Prostate gland (tissue), 2 donors: Measurements from ENCODE around the gene PRKAR1B. TPM values are rescaled to one million over a fixed set of nuclear protein-coding genes. Genes with fewer than 3 reads are reported as not detected.

Experiments used
- DNase-seq: peaks from one replicate; pipeline ENCODE4 v3.0.0-alpha.2; 2019; ENCODE audit warnings: low spot score
- H3K27ac ChIP-seq, 2 donors: fragments of 200-600 bp; sonication (generic); 2 replicates each; pipeline ENCODE4 v1.5.1; 2017 to 2019
- H3K27me3 ChIP-seq: fragments of 200-600 bp; sonication (generic); replicated peaks from 2 replicates; pipeline ENCODE4 v1.5.1; 2019; ENCODE audit not compliant: insufficient read depth
- H3K36me3 ChIP-seq, 2 donors: fragments of 200-600 bp; sonication (generic); 1 replicate in 1 of 2; 2 replicates in 1 of 2; pipeline versions ENCODE4 v1.5.1 to v1.8.1; 2017 to 2019
- H3K4me1 ChIP-seq: fragments of 200-600 bp; sonication (generic); replicated peaks from 2 replicates; pipeline ENCODE4 v1.5.1; 2019
- H3K4me3 ChIP-seq, 2 donors: fragments of 200-600 bp; sonication (generic); 2 replicates each; pipeline ENCODE4 v1.5.1; 2017 to 2019
- H3K9me3 ChIP-seq: fragments of 200-600 bp; sonication (generic); 2 replicates; pipeline ENCODE4 v1.5.1; 2017
- CTCF ChIP-seq, 4 experiments: fragments of 200-600 bp in 2 of 4; fragments of 450-650 bp in 2 of 4; sonication (generic) in 2 of 4; IDR thresholded peaks; 1 replicate in 3 of 4; 2 replicates in 1 of 4; pipeline ENCODE4 v1.5.1; 2016 to 2019; ENCODE audit warnings: antibody characterized with exemption in 4 of 4, mild to moderate bottlenecking in 2 of 4, moderate library complexity in 2 of 4
- POLR2A ChIP-seq: fragments of 450-650 bp; IDR thresholded peaks from one replicate; pipeline ENCODE4 v1.6.1; 2016; ENCODE audit warnings: antibody characterized with exemption, mild to moderate bottlenecking
- POLR2AphosphoS5 ChIP-seq: sonication (generic); formaldehyde crosslinking; IDR thresholded peaks from one replicate; pipeline ENCODE4 v1.6.1; 2017; ENCODE audit warnings: antibody characterized with exemption
- WGBS: methylation state at CpG from one replicate; pipeline ENCODE4 v1.1.5; 2018; 5-methylcytosine and 5-hydroxymethylcytosine counted together
- intact Hi-C: fragments of 100-400 bp; cut with DNase I; formaldehyde crosslinking; loops from one replicate; pipeline ENCODE4 v1.14.2; 2022
- total RNA-seq, 2 donors: library from RNA; depleted of rRNA; stranded (reverse); fragments of >200 nt; gene quantifications; one replicate each; pipeline ENCODE4 v1.1.0, GENCODE V29; 2016

Gene PRKAR1B
- total RNA-seq, 2 donors from 2014 or later, result 20.2 to 44.8 TPM

GRCh38 chr7:650339-651031 is 76.6 kb downstream of the PRKAR1B start:
- intact Hi-C loops, result no loop called here
- TF ChIP-seq POLR2A (no peak), POLR2AphosphoS5 (no peak), CTCF (IDR thresholded peaks at IDR 0.05) (no peak)
- Histone ChIP-seq H3K27ac (no peak overlapping the region), H3K36me3 (no peaks in the 10 kb centered on the region), H3K27me3 (no peaks in the 10 kb centered on the region), H3K4me3 (no peak overlapping the region), H3K9me3 (no peaks in the 10 kb centered on the region), H3K4me1 (no peaks in the 10 kb centered on the region)
- no peak for DNase-seq
- 87% methylated on average over 22 of the region's 22 CpGs for WGBS

- WGBS, result 94% methylated on average over 11 of the region's 11 CpGs
- Histone ChIP-seq H3K4me1 (no peaks in the 10 kb centered on the region), H3K27ac (no peak overlapping the region), H3K4me3 (no peak overlapping the region), H3K9me3 (no peaks in the 10 kb centered on the region), H3K36me3 (no peaks in the 10 kb centered on the region), H3K27me3 (no peaks in the 10 kb centered on the region)
- intact Hi-C loops, result no loop called here
- no peak for DNase-seq
- TF ChIP-seq POLR2AphosphoS5 (no peak), CTCF (IDR thresholded peaks at IDR 0.05) (no peak), POLR2A (no peak)
Measured at GRCh38 chr7:646951-647350, 80.1 kb downstream of the PRKAR1B start.

GRCh38 chr7:646487-646886 is 80.6 kb downstream of the PRKAR1B start:
- 68% methylated on average over 11 of the region's 11 CpGs for WGBS
- DNase-seq, result no peak
- intact Hi-C loops, result no loop called here
- Histone ChIP-seq H3K4me3 (no peak overlapping the region), H3K9me3 (no peaks in the 10 kb centered on the region), H3K4me1 (no peaks in the 10 kb centered on the region), H3K36me3 (no peaks in the 10 kb centered on the region), H3K27me3 (no peaks in the 10 kb centered on the region), H3K27ac (no peak overlapping the region)
- TF ChIP-seq POLR2AphosphoS5 (no peak), POLR2A (no peak), CTCF (IDR thresholded peaks at IDR 0.05) (no peak)

- Histone ChIP-seq H3K4me3 (no peak overlapping the region), H3K36me3 (no peaks in the 10 kb centered on the region), H3K27ac (no peak overlapping the region), H3K9me3 (no peaks in the 10 kb centered on the region), H3K27me3 (no peaks in the 10 kb centered on the region), H3K4me1 (no peaks in the 10 kb centered on the region)
- 97% methylated on average over 13 of the region's 13 CpGs for WGBS
- DNase-seq, result no peak
- intact Hi-C loops, result no loop called here
- TF ChIP-seq CTCF (IDR thresholded peaks at IDR 0.05) (no peak), POLR2A (no peak), POLR2AphosphoS5 (no peak)
Measured at GRCh38 chr7:645606-646005, 81.5 kb downstream of the PRKAR1B start.
